Activated CD8-positive, alpha-beta memory T cell treated with anti-CD3 and anti-CD28 coated beads, Interleukin-2, amount 50 U/mL, for 48 hours (primary cell): ENCODE results near the gene BAAT.
A peak's percentile ranks its signal among the peaks of the same experiment; 100 is the strongest.

Source experiments
- DNase-seq: peaks from one replicate; pipeline ENCODE4 v3.0.0-alpha.2; 2020

BAAT gene

GRCh38 chr9:101398068-101398929 lies 13.5 kb upstream of the BAAT start, which contains the start of the genes MRPL50 and ZNF189:
Gene MRPL50 (minus strand): TSS chr9:101398618. CDS start chr9:101398592, 26 bp downstream.
Gene ZNF189 (plus strand): TSS chr9:101398851. CDS start chr9:101399157, 306 bp downstream.
- DNase-seq: peak; percentile 91

- no peak for DNase-seq
Observed at GRCh38 chr9:101397746-101398067, 12.9 kb upstream of the BAAT start.

- DNase-seq: no peak
Observed at GRCh38 chr9:101394687-101395086, 9.9 kb upstream of the BAAT start.

- no peak for DNase-seq
Observed at GRCh38 chr9:101393135-101393534, 8.3 kb upstream of the BAAT start.

GRCh38 chr9:101388507-101388993 lies 3.7 kb upstream of the BAAT start:
- DNase-seq: no peak

GRCh38 chr9:101387871-101388506 lies 3.2 kb upstream of the BAAT start:
- DNase-seq: no peak

- DNase-seq: no peak
Observed at GRCh38 chr9:101383361-101383760, 1.4 kb downstream of the BAAT start.

- DNase-seq: no peak
Observed at GRCh38 chr9:101381833-101382342, 2.9 kb downstream of the BAAT start.

GRCh38 chr9:101381118-101381517 lies 3.7 kb downstream of the BAAT start:
- DNase-seq: no peak

- DNase-seq: no peak
Observed at GRCh38 chr9:101380295-101380694, 4.5 kb downstream of the BAAT start.

- DNase-seq: no peak
Observed at GRCh38 chr9:101376111-101376848, 8.5 kb downstream of the BAAT start.

- DNase-seq: no peak
Observed at GRCh38 chr9:101375546-101375945, 9.3 kb downstream of the BAAT start.

- DNase-seq: no peak
Observed at GRCh38 chr9:101372327-101373118, 12.3 kb downstream of the BAAT start.

- no peak for DNase-seq
Observed at GRCh38 chr9:101371813-101372212, 13.0 kb downstream of the BAAT start.

GRCh38 chr9:101369884-101370531 lies 14.8 kb downstream of the BAAT start:
- DNase-seq: no peak

- no peak for DNase-seq
Observed at GRCh38 chr9:101369286-101369685, 15.5 kb downstream of the BAAT start.

- DNase-seq: no peak
Observed at GRCh38 chr9:101367323-101367722, 17.5 kb downstream of the BAAT start.

- no peak for DNase-seq
Observed at GRCh38 chr9:101366038-101366756, 18.6 kb downstream of the BAAT start.

GRCh38 chr9:101365181-101365580 lies 19.6 kb downstream of the BAAT start:
- DNase-seq: no peak

- DNase-seq: no peak
Observed at GRCh38 chr9:101362450-101362849, 22.4 kb downstream of the BAAT start.

GRCh38 chr9:101360647-101361046 lies 24.2 kb downstream of the BAAT start:
- DNase-seq: no peak
